DOHH2 (cell line): Measurements from ENCODE around the gene KLK1.

Experiments
- CTCF ChIP-seq: fragments of 200-600 bp; sonication (generic); IDR thresholded peaks from one replicate; pipeline ENCODE4 v1.5.1; 2014; ENCODE audit warnings: antibody characterized with exemption, mild to moderate bottlenecking, low read depth, low read length; ENCODE audit not compliant: poor library complexity, severe bottlenecking
- EZH2phosphoT487 ChIP-seq: fragments of 200-600 bp; sonication (generic); IDR thresholded peaks from 2 replicates; pipeline ENCODE4 v1.6.1; 2017; ENCODE audit warnings: borderline replicate concordance, mild to moderate bottlenecking, antibody characterized with exemption, low read length, moderate library complexity, mixed read lengths

GRCh38 chr19:50784710-50785109 is 38.9 kb downstream of the KLK1 start:
- TF ChIP-seq CTCF, result no peak
- TF ChIP-seq EZH2phosphoT487, result no peak
